HCT116 (cell line): Measurements from ENCODE around the gene PGAP6. TPM values are rescaled to one million over a fixed set of nuclear protein-coding genes. Genes with fewer than 3 reads are reported as not detected.

Experiments
- ATAC-seq: fragments of 200-7000 bp; cut with Tn5 transposase; 2 replicates; pipeline ENCODE4 v1.9.1; 2020; ENCODE audit warnings: mild to moderate bottlenecking, moderate library complexity
- BruUV-seq: library from RNA; stranded (reverse); fragments of 400-500 nt; replicated peaks from 2 replicates; lab custom pipeline; 2021; lab: Mats Ljungman, UMichigan
- CTCF ChIA-PET: fragments of 300-600 bp; sonication (Branson Sonifier 250); formaldehyde crosslinking; loops from one replicate; lab custom pipeline; 2021; ENCODE audit warnings: antibody characterized with exemption; lab: Charles Lee
- POLR2A ChIA-PET: fragments of 300-600, 350-600 bp; sonication (Branson Sonifier 250); formaldehyde crosslinking; loops from one replicate; lab custom pipeline; 2021; ENCODE audit warnings: antibody characterized with exemption; lab: Charles Lee
- RAD21 ChIA-PET, 2 experiments: fragments of 300-600 bp; sonication (Branson Sonifier 250); formaldehyde crosslinking; loops; one replicate each; lab custom pipeline; 2023; ENCODE audit warnings: low total read pairs in 2 of 2; ENCODE audit not compliant: uncharacterized antibody in 2 of 2, unreplicated experiment in 2 of 2, low non-redundant PET in 1 of 2; lab: Charles Lee
- DNase-seq: peaks from one replicate; pipeline ENCODE4 v3.0.0-alpha.2; 2010; ENCODE audit warnings: low read depth, low spot score
- H2AFZ ChIP-seq: fragments of 200-600 bp; shearing (Covaris generic), sonication (generic); 2 replicates; pipeline ENCODE4 v1.6.1; 2017; ENCODE audit warnings: low read depth, mixed run types, mixed read lengths, antibody characterized with exemption, low read length; ENCODE audit not compliant: poor library complexity, severe bottlenecking
- H3K27ac ChIP-seq: 2 replicates; pipeline ENCODE4 v1.5.1; 2012; ENCODE audit warnings: low read depth, low read length
- H3K27me3 ChIP-seq: fragments of 200-600 bp; sonication (generic); 2 replicates; pipeline ENCODE4 v1.6.1; 2016; ENCODE audit warnings: mixed run types, low read length, mixed read lengths; ENCODE audit not compliant: insufficient read depth
- H3K36me3 ChIP-seq, 2 experiments: fragments of 200-500 bp in 1 of 2; fragments of 200-600 bp in 1 of 2; sonication (Bioruptor generic) in 1 of 2; sonication (generic) in 1 of 2; 2 replicates each; pipeline versions ENCODE4 v1.5.1 to v1.6.1; 2014 to 2016; ENCODE audit warnings: low read length in 2 of 2, inconsistent platforms in 1 of 2, mixed read lengths in 1 of 2, mixed run types in 1 of 2; ENCODE audit not compliant: insufficient read depth in 2 of 2, control insufficient read depth in 1 of 2
- H3K4me1 ChIP-seq, 2 experiments: fragments of 200-600 bp in 1 of 2; sonication (generic) in 1 of 2; 2 replicates each; pipeline versions ENCODE4 v1.5.1 to v1.6.1; 2012 to 2017; ENCODE audit warnings: low read length in 2 of 2, inconsistent platforms in 1 of 2, mild to moderate bottlenecking in 1 of 2, mixed read lengths in 1 of 2, mixed run types in 1 of 2, moderate library complexity in 1 of 2; ENCODE audit not compliant: insufficient read depth in 2 of 2, control insufficient read depth in 1 of 2
- H3K4me2 ChIP-seq: fragments of 200-600 bp; sonication (generic); 2 replicates; pipeline ENCODE4 v1.6.1; 2017; ENCODE audit warnings: mixed run types, low read length, mixed read lengths
- H3K4me3 ChIP-seq, 2 experiments: fragments of 200-600 bp in 1 of 2; sonication (generic) in 1 of 2; replicated peaks in 1 of 2; 2 replicates each; pipeline ENCODE4 v1.5.1; 2011 to 2016; ENCODE audit warnings: low read length in 2 of 2, control low read depth in 1 of 2, low read depth in 1 of 2, mild to moderate bottlenecking in 1 of 2, mixed read lengths in 1 of 2, mixed run types in 1 of 2
- H3K79me2 ChIP-seq: fragments of 200-600 bp; sonication (generic); 2 replicates; pipeline ENCODE4 v1.6.1; 2017; ENCODE audit warnings: mild to moderate bottlenecking, mixed run types, low read length, moderate library complexity, mixed read lengths; ENCODE audit not compliant: insufficient read depth
- H3K9ac ChIP-seq: fragments of 200-600 bp; sonication (generic); 2 replicates; pipeline ENCODE4 v1.6.1; 2016; ENCODE audit warnings: low read length, mixed read lengths
- H3K9me2 ChIP-seq: fragments of 200-600 bp; sonication (generic), shearing (Covaris generic); 2 replicates; pipeline ENCODE4 v1.6.1; 2017; ENCODE audit warnings: mixed run types, mild to moderate bottlenecking, moderate library complexity; ENCODE audit not compliant: insufficient read depth
- H3K9me3 ChIP-seq, 2 experiments: fragments of 200-500 bp in 1 of 2; fragments of 200-600 bp in 1 of 2; sonication (Bioruptor generic) in 1 of 2; sonication (generic) in 1 of 2; 2 replicates each; pipeline ENCODE4 v1.6.1; 2014 to 2017; ENCODE audit warnings: low read length in 2 of 2, mixed read lengths in 2 of 2, inconsistent platforms in 1 of 2, low read depth in 1 of 2, mild to moderate bottlenecking in 1 of 2, mixed run types in 1 of 2, moderate library complexity in 1 of 2; ENCODE audit not compliant: control insufficient read depth in 1 of 2, insufficient read depth in 1 of 2
- H4K20me1 ChIP-seq: fragments of 200-600 bp; sonication (generic), shearing (Covaris generic); 2 replicates; pipeline ENCODE4 v1.6.1; 2017; ENCODE audit warnings: mixed run types, mild to moderate bottlenecking, moderate library complexity; ENCODE audit not compliant: insufficient read depth
- EZH2 ChIP-seq: fragments of 200-600 bp; sonication (generic); IDR thresholded peaks from 2 replicates; pipeline ENCODE4 v1.6.1; 2017; ENCODE audit warnings: antibody characterized with exemption, mixed run types
- EZH2phosphoT487 ChIP-seq: fragments of 200-600 bp; IDR thresholded peaks from 2 replicates; pipeline ENCODE4 v1.6.1; 2018; ENCODE audit warnings: antibody characterized with exemption, borderline replicate concordance
- POLR2AphosphoS5 ChIP-seq: IDR thresholded peaks from 2 replicates; pipeline ENCODE4 v1.6.1; 2011; ENCODE audit warnings: mild to moderate bottlenecking, low read depth, low read length, moderate library complexity
- ZFX ChIP-seq: fragments of 450-650 bp; IDR thresholded peaks from 2 replicates; pipeline ENCODE4 v1.6.1; 2017
- intact Hi-C: fragments of 100-400 bp; cut with micrococcal nuclease; formaldehyde crosslinking; loops from 2 replicates; pipeline ENCODE4 v1.10.0; 2022
- total RNA-seq: library from RNA; stranded (reverse); gene quantifications from one replicate; pipeline ENCODE4 v1.2.1, GENCODE V29; 2021; ENCODE audit not compliant: unreplicated experiment

The PGAP6 gene
- total RNA-seq, 1 experiment from 2014 or later, result 35.4 TPM

- RAD21 ChIA-PET, result interaction anchor here in 1 of 2 experiments (0.6 to 1.0 kb wide), 2 partner anchors 10 to 183 kb away, joined by 4 to 6 read pairs; no protein-coding TSS in a partner anchor
These were observed 29.8 kb downstream of the PGAP6 start for GRCh38 chr16:351804-352520.

DNA sequence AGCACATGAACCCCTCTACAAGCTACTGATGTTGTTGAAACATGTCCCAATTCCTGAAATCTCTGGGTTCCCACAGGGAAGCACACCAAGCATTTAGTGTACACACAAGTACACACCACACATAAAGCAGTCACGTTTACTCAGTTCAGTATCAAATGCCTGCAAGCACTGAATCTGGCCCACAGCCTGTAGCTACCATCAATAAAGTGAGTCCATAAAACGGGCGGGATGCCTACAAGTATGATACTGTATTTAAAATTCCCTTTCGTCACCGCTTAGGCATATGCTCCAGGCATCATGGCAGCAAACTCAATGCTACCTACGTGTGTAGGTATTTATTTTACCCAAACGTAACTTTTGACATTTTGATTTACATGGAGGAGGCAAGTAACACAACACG lies 31.6 kb downstream of the PGAP6 start:
- no peak for ATAC-seq
- no peak overlapping the region for H3K9ac ChIP-seq
- RAD21 ChIA-PET, result no interaction called here

More at GRCh38 chr16:351804-352520, 29.8 kb downstream of the PGAP6 start:
- Histone ChIP-seq H2AFZ (no peak overlapping the region), H3K9me2 (no peaks in the 10 kb centered on the region), H3K4me2 (peak overlapping the region; percentile 66), H3K27me3 (no peaks in the 10 kb centered on the region), H3K79me2 (peaks cover 45% of the 10 kb centered on the region), H4K20me1 (no peaks in the 10 kb centered on the region), H3K4me1 (peaks cover 2 to 7% of the 10 kb centered on the region in 2 experiments; a peak in 1 of 4 replicates), H3K4me3 (peak overlapping the region; percentile 54 to 63), H3K9ac (peak overlapping the region; percentile 70), H3K36me3 (0 out of 4 replicates have a peak, but pooled peaks cover 0 to 4% of the 10 kb centered on the region in 2 experiments), H3K27ac (peak overlapping the region; percentile 59; the same call in 1 of the 2 replicates), H3K9me3 (no peaks in the 10 kb centered on the region)
- BruUV-seq, result no TSS peak
- ATAC-seq (peak; percentile 29), DNase-seq (no peak)
- intact Hi-C loops, result loop anchor here (5.0 kb wide), 1 partner anchor 125 kb away; the partner anchor contains the start of gene LUC7L
- POLR2A ChIA-PET, result interaction anchor here (1.0 kb wide), 1 partner anchor 122 kb away, joined by 3 read pairs; no protein-coding TSS in a partner anchor
- no peak for TF ChIP-seq EZH2
- TF ChIP-seq ZFX, result peak; percentile 59; the same call in 1 of the 2 replicates
- CTCF ChIA-PET, result interaction anchor here (1.0 kb wide), 1 partner anchor 10 kb away, joined by 10 read pairs; no protein-coding TSS in a partner anchor

More for the DNA sequence above, 31.6 kb downstream of the PGAP6 start:
- DNase-seq, result no peak
- intact Hi-C loops, result loop anchor here (5.0 kb wide), 1 partner anchor 123 kb away; the partner anchor contains the start of gene LUC7L
- peaks cover 0 to 11% of the 10 kb centered on the region in 2 experiments; a peak in 1 of 4 replicates for H3K36me3 ChIP-seq
- peaks cover 61% of the 10 kb centered on the region for H3K79me2 ChIP-seq
- no peaks in the 10 kb centered on the region for H3K9me3 ChIP-seq
- H3K4me2 ChIP-seq, result no peak overlapping the region
- H3K9me2 ChIP-seq, result no peaks in the 10 kb centered on the region
- ChIA-PET CTCF (no interaction called here), POLR2A (no interaction called here)
- no peak overlapping the region for H3K4me3 ChIP-seq
- no peaks in the 10 kb centered on the region for H4K20me1 ChIP-seq
- H3K27me3 ChIP-seq, result no peaks in the 10 kb centered on the region
- no peak overlapping the region for H2AFZ ChIP-seq
- H3K4me1 ChIP-seq, result peaks cover 2 to 7% of the 10 kb centered on the region in 2 experiments; a peak in 1 of 4 replicates
- no peak overlapping the region for H3K27ac ChIP-seq
- TSS peak; percentile 62 for BruUV-seq
- TF ChIP-seq ZFX (no peak), POLR2AphosphoS5 (no peak), EZH2phosphoT487 (no peak)
- TF ChIP-seq, all 23 proteins: peak for 0
